GM20431 (cell line): ENCODE measurements around the gene IGSF23.
"Not testable (repeated sequence)": the region's sequence is repeated elsewhere in the genome, so short reads cannot be mapped to it uniquely, and the experiment has no call there.

Experiments
- in situ Hi-C: fragments of 300-500 bp; cut with MseI, MboI; formaldehyde crosslinking; loops from one replicate; pipeline ENCODE4 v1.15.0; 2020; ENCODE audit warnings: low sequenced_read_pairs; ENCODE audit not compliant: unreplicated experiment

The IGSF23 gene

GRCh38 chr19:44585371-44586133 is 27.8 kb upstream of the IGSF23 start:
- in situ Hi-C loops, result no loop called here

GRCh38 chr19:44587963-44588770 is 25.2 kb upstream of the IGSF23 start:
- in situ Hi-C loops, result no loop called here

GRCh38 chr19:44588771-44589112 is 24.6 kb upstream of the IGSF23 start:
- in situ Hi-C loops, result no loop called here

- in situ Hi-C loops, result no loop called here
Measured at GRCh38 chr19:44590245-44591059, 22.9 kb upstream of the IGSF23 start.

GRCh38 chr19:44591340-44591993 is 21.9 kb upstream of the IGSF23 start:
- in situ Hi-C loops, result not testable (repeated sequence)

GRCh38 chr19:44592451-44592890 is 20.9 kb upstream of the IGSF23 start:
- in situ Hi-C loops, result no loop called here

- in situ Hi-C loops, result no loop called here
Measured at GRCh38 chr19:44593294-44593693, 20.1 kb upstream of the IGSF23 start.

GRCh38 chr19:44593866-44594266 is 19.5 kb upstream of the IGSF23 start:
- in situ Hi-C loops, result not testable (repeated sequence)

- in situ Hi-C loops, result no loop called here
Measured at GRCh38 chr19:44596428-44597130, 16.8 kb upstream of the IGSF23 start.

GRCh38 chr19:44597131-44597491 is 16.3 kb upstream of the IGSF23 start:
- in situ Hi-C loops, result no loop called here

- in situ Hi-C loops, result no loop called here
Measured at GRCh38 chr19:44598355-44598754, 15.0 kb upstream of the IGSF23 start.

GRCh38 chr19:44598880-44599279 is 14.5 kb upstream of the IGSF23 start:
- in situ Hi-C loops, result no loop called here

- in situ Hi-C loops, result no loop called here
Measured at GRCh38 chr19:44600466-44600865, 12.9 kb upstream of the IGSF23 start.

- in situ Hi-C loops, result no loop called here
Measured at GRCh38 chr19:44602081-44602480, 11.3 kb upstream of the IGSF23 start.

- in situ Hi-C loops, result no loop called here
Measured at GRCh38 chr19:44603201-44603945, 10.0 kb upstream of the IGSF23 start.

GRCh38 chr19:44604241-44604640 is 9.1 kb upstream of the IGSF23 start:
- in situ Hi-C loops, result no loop called here

GRCh38 chr19:44605547-44605946 is 7.8 kb upstream of the IGSF23 start:
- in situ Hi-C loops, result no loop called here

- in situ Hi-C loops, result no loop called here
Measured at GRCh38 chr19:44607049-44607448, 6.3 kb upstream of the IGSF23 start.

- in situ Hi-C loops, result no loop called here
Measured at GRCh38 chr19:44607917-44608316, 5.4 kb upstream of the IGSF23 start.
